HepG2 (cell line): ENCODE measurements around the gene RILP. TPM values are rescaled to one million over a fixed set of nuclear protein-coding genes. Genes with fewer than 3 reads are reported as not detected.

ENCODE experiments used
- ARNT2 ChIP-seq: sonication (generic); formaldehyde crosslinking; IDR thresholded peaks from 2 replicates; pipeline ENCODE4 v1.8.0; 2022; ENCODE audit warnings: mild to moderate bottlenecking, low read depth, missing genetic modification reagents, moderate library complexity
- ARNTL ChIP-seq: sonication (generic); formaldehyde crosslinking; IDR thresholded peaks from 2 replicates; pipeline ENCODE4 v1.4.0; 2020; ENCODE audit warnings: mild to moderate bottlenecking, missing genetic modification reagents
- ATF1 ChIP-seq: IDR thresholded peaks from 2 replicates; pipeline ENCODE4 v1.6.1; 2016; ENCODE audit warnings: mild to moderate bottlenecking, control low read depth
- E2F1 ChIP-seq: sonication (generic); formaldehyde crosslinking; IDR thresholded peaks from 2 replicates; pipeline ENCODE4 v1.5.0; 2020; ENCODE audit warnings: missing genetic modification reagents
- E2F2 ChIP-seq: sonication (generic); formaldehyde crosslinking; IDR thresholded peaks from 2 replicates; pipeline ENCODE4 v1.4.0; 2020; ENCODE audit warnings: missing genetic modification reagents, borderline replicate concordance
- FOXA1 ChIP-seq, 2 experiments: fragments of 450-650 bp in 1 of 2; sonication (generic) in 1 of 2; formaldehyde crosslinking in 1 of 2; IDR thresholded peaks; 2 replicates each; pipeline versions ENCODE4 v1.4.0 to v1.6.1; 2016 to 2020; ENCODE audit warnings: missing genetic modification reagents in 1 of 2
- HMG20B ChIP-seq: conservative IDR thresholded peaks from 2 replicates; pipeline ENCODE4 v1.6.1; 2016; ENCODE audit warnings: missing genetic modification reagents, missing compliant biosample characterization
- HMGXB3 ChIP-seq: sonication (generic); formaldehyde crosslinking; IDR thresholded peaks from 2 replicates; pipeline ENCODE4 v1.4.0; 2020; ENCODE audit warnings: missing genetic modification reagents, borderline replicate concordance
- HNF4G ChIP-seq, 2 experiments: sonication (generic) in 1 of 2; formaldehyde crosslinking in 1 of 2; IDR thresholded peaks; 2 replicates each; pipeline versions ENCODE4 v1.4.0 to v1.6.1; 2011 to 2020; ENCODE audit warnings: borderline replicate concordance in 2 of 2, low read depth in 2 of 2, mild to moderate bottlenecking in 2 of 2, low read length in 1 of 2, missing genetic modification reagents in 1 of 2, moderate library complexity in 1 of 2
- HOXD1 ChIP-seq: sonication (generic); formaldehyde crosslinking; IDR thresholded peaks from 2 replicates; pipeline ENCODE4 v1.5.0; 2020; ENCODE audit warnings: missing genetic modification reagents
- KAT2B ChIP-seq: fragments of 150-350 bp; IDR thresholded peaks from 2 replicates; pipeline ENCODE4 v1.6.1; 2014; ENCODE audit warnings: low read depth, low read length, borderline replicate concordance
- NFE2 ChIP-seq: sonication (generic); formaldehyde crosslinking; IDR thresholded peaks from 2 replicates; pipeline ENCODE4 v1.4.0; 2020; ENCODE audit warnings: missing genetic modification reagents
- NFKB2 ChIP-seq: sonication (generic); formaldehyde crosslinking; IDR thresholded peaks from 2 replicates; pipeline ENCODE4 v1.4.0; 2020; ENCODE audit warnings: missing genetic modification reagents, borderline replicate concordance
- PAXIP1 ChIP-seq: sonication (generic); formaldehyde crosslinking; conservative IDR thresholded peaks from 2 replicates; pipeline ENCODE4 v1.4.0; 2020; ENCODE audit warnings: mild to moderate bottlenecking, missing genetic modification reagents, moderate library complexity
- SIN3A ChIP-seq: IDR thresholded peaks from 2 replicates; pipeline ENCODE4 v1.6.1; 2011; ENCODE audit warnings: low read depth, mild to moderate bottlenecking, control low read depth, low read length, borderline replicate concordance
- SMARCE1 ChIP-seq: fragments of 450-650 bp; IDR thresholded peaks from 2 replicates; pipeline ENCODE4 v1.6.1; 2017; ENCODE audit warnings: borderline replicate concordance
- ZFP82 ChIP-seq: sonication (generic); formaldehyde crosslinking; IDR thresholded peaks from 2 replicates; pipeline ENCODE4 v1.5.1; 2020; ENCODE audit warnings: mild to moderate bottlenecking, missing genetic modification reagents, borderline replicate concordance
- ZNF572 ChIP-seq: sonication (generic); formaldehyde crosslinking; IDR thresholded peaks from 2 replicates; pipeline ENCODE4 v1.5.1; 2020; ENCODE audit warnings: mild to moderate bottlenecking, missing genetic modification reagents
- ZNF772 ChIP-seq: sonication (generic); formaldehyde crosslinking; IDR thresholded peaks from 2 replicates; pipeline ENCODE4 v1.5.0; 2020; ENCODE audit warnings: mild to moderate bottlenecking, missing genetic modification reagents
- polyA plus RNA-seq, 8 experiments: library from polyadenylated mRNA; depleted of rRNA in 3 of 8; stranded (reverse) in 7 of 8; unstranded in 1 of 8; fragments of >200 nt; fragmentation: Illumina TruSeq in 4 of 8; extraction: Trizol in 4 of 8; gene quantifications; 2 replicates each; pipeline versions ENCODE4 v1.2.1 to v1.2.3, GENCODE V29; 2011 to 2016; ENCODE audit warnings: low read depth in 4 of 8, missing spikeins in 1 of 8, mixed read lengths in 1 of 8; ENCODE audit not compliant: insufficient read depth in 1 of 8
- total RNA-seq, 5 experiments: library from RNA; depleted of rRNA; stranded (reverse); fragments of >200 nt; fragmentation: Illumina TruSeq; extraction: Trizol; gene quantifications; 2 replicates each; pipeline ENCODE4 v1.2.3, GENCODE V29; 2016; ENCODE audit warnings: low read depth in 1 of 5

The RILP gene
- total and polyA plus RNA-seq, 2 of the 13 experiments (the other 11 are each of a cell fraction or from before 2014, with no cell fraction given), result 6.6 to 8.1 TPM

GRCh38 chr17:1604831-1605528, 44.7 kb downstream of the RILP start (continued):
- no peak for TF ChIP-seq HMGXB3 (CRISPR knock-in tag)
- no peak for TF ChIP-seq FOXA1 (IDR thresholded peaks at IDR 0.05)
- TF ChIP-seq FOXA1 (CRISPR knock-in tag; IDR thresholded peaks at IDR 0.05), result no peak
- no peak for TF ChIP-seq ZNF572 (CRISPR knock-in tag)
- no peak for TF ChIP-seq ZFP82 (CRISPR knock-in tag)
- TF ChIP-seq KAT2B, result no peak
- no peak for TF ChIP-seq NFE2
- no peak for TF ChIP-seq SIN3A
- no peak for TF ChIP-seq NFKB2 (CRISPR knock-in tag)
- TF ChIP-seq HMG20B (CRISPR knock-in tag), result no peak
- no peak for TF ChIP-seq ATF1
- TF ChIP-seq SMARCE1, result no peak
- TF ChIP-seq HOXD1 (CRISPR knock-in tag), result no peak
- no peak for TF ChIP-seq ZNF772 (CRISPR knock-in tag)
- TF ChIP-seq E2F1 (CRISPR knock-in tag), result no peak
- TF ChIP-seq PAXIP1 (CRISPR knock-in tag), result peak; percentile 17; the same call in 1 of the 2 replicates
- 0 out of 2 replicates have a peak, but pooled peaks have one; percentile 30 for TF ChIP-seq ARNT2
- TF ChIP-seq HNF4G (IDR thresholded peaks at IDR 0.05; ENCODE audit: borderline replicate concordance, low read depth, low read length), result no peak
- TF ChIP-seq HNF4G (CRISPR knock-in tag; IDR thresholded peaks at IDR 0.05; ENCODE audit: borderline replicate concordance, low read depth), result no peak
- TF ChIP-seq ARNTL (CRISPR knock-in tag), result no peak
- no peak for TF ChIP-seq E2F2 (CRISPR knock-in tag)
